ENCODE results near the gene HSP90AB1.
"Not testable (repeated sequence)": the region's sequence is repeated elsewhere in the genome, so short reads cannot be mapped to it uniquely, and the experiment has no call there.

Gene HSP90AB1

DNA sequence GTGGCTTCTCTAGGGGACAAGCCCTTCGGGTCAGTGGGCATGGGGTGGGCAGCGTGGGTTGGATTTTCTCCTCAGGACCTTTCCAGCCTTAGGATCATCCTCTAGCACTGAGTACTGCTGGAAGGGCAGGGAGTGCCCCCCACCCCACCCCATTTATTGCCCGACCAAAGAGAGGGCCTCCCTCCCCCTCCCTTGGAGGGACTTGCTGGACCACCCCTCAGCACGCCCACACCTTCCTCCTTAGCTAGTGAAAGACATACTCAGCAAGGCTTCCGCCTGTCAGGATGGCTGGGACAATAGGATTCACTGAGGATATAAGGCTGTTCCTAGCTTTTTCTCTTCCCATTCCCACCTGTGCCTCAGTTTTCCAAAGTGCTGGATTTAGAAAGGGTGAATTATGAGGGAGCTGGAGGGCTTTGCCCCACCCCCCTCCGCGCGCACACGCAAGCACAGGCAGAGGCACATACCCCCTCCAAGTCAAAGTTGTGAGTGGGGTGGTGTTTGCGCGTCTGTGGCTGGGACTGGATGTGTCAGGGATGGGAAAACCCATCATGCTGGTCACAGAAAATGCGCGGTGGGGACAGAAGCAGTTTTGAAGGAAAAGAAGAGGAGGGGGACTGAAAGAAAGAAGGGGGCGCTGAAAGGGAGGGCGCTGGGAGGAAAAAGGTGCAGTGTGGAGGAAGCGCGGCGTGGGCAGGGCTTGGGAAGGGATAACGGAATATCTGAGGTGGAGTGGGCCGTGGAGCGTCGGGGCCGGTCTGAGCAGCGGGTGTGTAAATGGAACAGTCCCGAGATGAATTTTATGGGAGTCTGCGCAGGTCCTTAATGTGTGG is 24.2 kb upstream of the HSP90AB1 start:
- DNase-seq (ENCODE audit: low read depth), result no peak

- DNase-seq (ENCODE audit: low read depth), result peak; percentile 29
Measured at GRCh38 chr6:44223319-44224028, 23.4 kb upstream of the HSP90AB1 start, which contains the start of gene SLC29A1. Gene SLC29A1 (plus strand): TSS chr6:44223595. CDS start chr6:44227314, 3,719 bp downstream.

DNA sequence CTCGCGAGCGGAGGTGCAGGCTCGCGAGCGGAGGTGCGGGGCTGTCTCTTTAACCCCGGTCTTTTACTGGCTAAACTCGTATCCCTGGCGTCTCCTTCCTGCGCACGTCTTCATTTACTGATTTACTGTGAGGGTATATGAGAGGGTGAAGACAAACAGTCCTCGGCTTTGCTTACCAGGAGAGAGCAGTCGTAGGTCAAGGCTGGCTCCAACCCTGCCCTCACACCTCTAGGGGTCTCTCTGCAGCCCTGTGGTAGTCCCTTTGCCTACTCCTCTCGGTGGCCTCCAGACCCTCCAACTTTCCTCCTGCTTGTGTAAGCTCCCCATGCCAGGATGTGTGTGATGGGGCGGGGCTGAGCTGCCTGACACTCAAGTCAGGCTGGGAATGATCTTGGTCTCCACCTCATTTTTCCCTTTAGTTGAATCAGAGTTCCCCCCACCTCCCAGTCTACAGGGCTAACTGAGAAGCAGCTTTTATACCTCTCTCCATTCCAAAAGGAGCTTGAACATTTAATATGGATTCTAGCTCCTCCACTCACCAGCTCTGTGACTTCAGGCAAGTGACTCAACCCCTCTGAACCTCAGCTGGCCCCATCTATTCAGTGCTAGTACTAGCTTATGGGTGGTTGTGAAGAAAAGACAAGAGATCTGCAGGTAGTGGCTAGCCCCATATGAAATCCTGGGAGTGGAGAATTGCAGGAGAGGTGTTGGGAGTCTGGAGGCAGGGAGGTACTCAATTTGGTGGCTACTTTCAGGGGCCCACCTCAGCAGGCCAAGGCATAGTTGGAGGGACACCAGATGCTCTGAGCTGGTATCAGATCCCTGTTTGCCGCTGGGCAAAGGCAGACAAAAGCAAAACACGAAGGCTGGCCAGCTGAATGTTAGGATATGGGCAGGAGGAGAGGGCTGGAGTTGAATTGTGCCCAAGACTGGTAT is 22.6 kb upstream of the HSP90AB1 start:
- DNase-seq (ENCODE audit: low read depth), result no peak

GRCh38 chr6:44224965-44225305 is 22.0 kb upstream of the HSP90AB1 start:
- no peak for DNase-seq (ENCODE audit: low read depth)

DNA sequence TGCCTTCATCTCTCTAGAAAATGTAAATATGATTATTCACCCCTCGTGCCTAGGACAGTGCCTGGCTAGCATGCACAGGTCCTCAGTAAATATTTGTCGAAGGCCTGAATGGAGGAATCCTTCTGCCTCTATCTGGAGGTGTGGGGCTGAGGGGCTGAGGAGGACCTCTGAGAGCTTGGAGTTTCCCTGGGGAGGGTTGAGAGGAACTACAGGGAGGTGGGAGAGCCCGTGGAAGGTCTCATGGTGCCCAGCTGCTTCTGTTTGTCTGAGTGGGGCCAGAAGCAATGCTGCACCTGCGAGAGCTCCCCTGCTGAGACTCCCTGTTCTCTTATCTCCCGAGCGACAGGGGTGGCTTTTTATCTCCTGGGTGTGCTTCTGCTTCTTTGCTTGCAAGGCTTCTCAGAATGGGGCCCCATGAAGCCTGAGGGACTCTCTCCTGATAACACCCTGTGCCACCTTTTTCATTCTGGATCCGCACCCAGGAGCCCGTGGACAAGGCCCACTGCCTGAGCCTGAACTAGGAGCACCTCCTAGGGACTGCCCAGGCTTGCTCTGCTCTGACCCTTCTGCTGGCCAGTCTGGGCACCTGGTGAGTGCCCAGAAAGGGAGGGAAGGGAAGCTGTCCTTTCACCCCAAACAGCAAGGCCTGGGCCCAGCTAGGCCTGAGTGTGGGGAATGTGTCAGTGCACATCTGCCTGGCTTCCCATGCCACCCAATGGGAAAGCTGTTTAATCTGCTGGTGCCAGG is 21.1 kb upstream of the HSP90AB1 start:
- DNase-seq (ENCODE audit: low read depth), result no peak

DNA sequence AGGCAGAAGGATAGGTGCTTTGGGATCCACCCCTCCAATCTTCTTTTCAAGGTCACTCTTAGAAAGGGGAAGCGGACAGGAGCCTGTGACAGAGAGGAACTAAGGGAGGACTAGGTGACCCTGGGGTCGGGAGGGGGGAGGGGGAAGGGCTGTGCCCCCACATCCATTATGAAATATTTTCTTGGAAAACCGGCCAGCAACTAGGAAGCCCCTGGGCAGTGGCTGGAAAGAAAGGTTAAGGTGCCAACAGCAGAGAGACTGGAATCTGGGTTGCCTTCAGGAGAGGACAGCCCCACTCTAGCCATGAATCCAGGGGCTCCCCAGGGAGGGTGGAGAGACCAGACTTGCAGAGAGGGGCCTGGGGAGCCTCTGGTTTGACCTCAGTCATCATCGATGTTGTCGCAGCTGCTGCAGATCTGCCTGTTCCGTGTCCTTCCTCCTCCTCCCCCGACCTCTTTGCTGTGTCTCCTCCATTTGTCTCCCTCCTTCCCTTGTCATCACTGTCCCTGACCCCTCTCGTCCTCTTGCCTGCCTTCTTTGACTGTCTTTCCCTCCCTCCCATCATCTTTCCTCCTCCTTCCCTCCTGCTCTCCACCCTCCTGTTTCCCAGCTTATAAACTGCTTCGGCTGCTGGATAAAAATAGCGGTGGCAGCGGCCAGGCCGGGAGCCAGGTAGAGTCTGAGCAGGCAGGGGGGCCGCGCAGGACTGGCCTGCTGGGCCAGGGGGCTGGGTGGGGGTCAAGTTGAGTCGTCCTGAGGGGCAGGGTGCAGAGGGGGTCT is 20.3 kb upstream of the HSP90AB1 start:
- no peak for DNase-seq (ENCODE audit: low read depth)

DNA sequence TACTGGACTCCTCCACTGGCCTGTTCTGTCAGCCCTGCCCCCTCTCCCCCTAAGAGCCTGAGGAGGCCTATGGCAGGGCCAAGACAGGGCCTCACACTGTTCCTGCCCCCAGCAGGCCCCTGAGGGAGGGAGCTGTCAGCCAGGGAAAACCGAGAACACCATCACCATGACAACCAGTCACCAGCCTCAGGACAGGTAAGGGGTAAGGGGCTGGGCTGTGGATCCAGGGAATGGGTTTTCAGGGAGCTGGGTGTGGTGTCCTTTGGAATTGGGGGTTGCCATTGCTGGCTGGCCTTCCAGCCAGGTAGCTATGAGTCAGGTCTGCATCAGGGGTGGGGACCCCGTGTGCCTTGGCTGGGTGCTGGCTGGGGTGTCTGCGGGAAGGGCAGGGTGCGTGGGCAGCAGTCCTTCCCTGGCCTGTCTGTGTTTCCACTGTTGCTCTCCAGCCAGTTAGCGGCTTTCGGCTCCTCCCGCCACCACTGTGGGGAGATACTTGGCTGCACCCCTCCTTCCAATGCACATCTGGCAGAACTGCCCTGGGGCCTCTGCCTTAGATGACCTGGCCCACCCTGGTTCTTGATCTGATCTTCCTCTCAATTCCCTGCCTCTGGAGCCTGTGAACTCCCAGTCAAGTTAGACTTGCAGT is 19.6 kb upstream of the HSP90AB1 start:
- no peak for DNase-seq (ENCODE audit: low read depth)

DNA sequence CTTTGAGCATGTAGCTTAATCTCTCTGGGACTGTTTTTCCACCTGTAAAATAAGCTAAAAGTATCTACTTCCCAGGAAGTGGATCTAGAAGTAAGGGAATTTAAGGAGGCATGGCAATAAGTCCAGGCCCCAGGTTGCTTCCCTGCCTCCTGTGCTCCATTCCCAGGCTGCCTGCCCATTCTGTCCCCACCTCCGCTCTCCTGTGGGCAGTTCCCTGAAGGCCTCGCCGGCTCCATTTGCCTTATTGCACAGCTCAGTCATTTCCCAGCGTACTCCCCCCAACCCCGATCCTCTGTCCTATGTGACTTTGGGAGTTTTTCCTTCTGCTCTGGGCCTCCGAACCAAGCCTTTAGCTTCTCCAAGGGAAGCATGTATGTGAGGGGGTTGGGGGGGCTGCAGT is 18.9 kb upstream of the HSP90AB1 start:
- DNase-seq (ENCODE audit: low read depth), result no peak

GRCh38 chr6:44228433-44228832 is 18.5 kb upstream of the HSP90AB1 start:
- DNase-seq (ENCODE audit: low read depth), result no peak

- DNase-seq (ENCODE audit: low read depth), result peak; percentile 37
Measured at GRCh38 chr6:44228836-44229235, 18.1 kb upstream of the HSP90AB1 start.

GRCh38 chr6:44229376-44230033 is 17.4 kb upstream of the HSP90AB1 start:
- peak; percentile 44 for DNase-seq (ENCODE audit: low read depth)

DNA sequence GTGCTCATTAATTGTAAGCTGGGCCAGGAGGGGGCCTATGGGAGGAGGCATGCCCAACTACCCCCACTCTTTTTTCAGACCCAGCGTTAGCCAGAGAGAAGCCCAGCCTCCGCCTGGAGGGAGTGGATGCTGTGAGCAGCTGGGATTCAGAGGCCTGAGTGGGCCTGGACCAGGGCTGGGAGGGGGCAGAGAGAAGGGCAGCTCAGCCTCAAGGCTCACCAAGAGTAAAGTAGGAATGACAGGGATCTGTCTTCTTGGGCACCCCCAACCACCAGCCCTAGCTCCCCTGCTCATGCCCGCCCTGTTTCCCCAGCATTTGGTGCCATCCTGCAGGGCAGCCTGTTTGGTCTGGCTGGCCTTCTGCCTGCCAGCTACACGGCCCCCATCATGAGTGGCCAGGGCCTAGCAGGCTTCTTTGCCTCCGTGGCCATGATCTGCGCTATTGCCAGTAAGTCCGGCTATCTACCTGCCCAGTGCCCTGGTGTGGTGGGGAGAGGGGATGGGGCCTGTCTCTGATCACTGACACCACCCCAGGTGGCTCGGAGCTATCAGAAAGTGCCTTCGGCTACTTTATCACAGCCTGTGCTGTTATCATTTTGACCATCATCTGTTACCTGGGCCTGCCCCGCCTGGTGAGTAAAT is 16.7 kb upstream of the HSP90AB1 start:
- DNase-seq (ENCODE audit: low read depth), result no peak

DNA sequence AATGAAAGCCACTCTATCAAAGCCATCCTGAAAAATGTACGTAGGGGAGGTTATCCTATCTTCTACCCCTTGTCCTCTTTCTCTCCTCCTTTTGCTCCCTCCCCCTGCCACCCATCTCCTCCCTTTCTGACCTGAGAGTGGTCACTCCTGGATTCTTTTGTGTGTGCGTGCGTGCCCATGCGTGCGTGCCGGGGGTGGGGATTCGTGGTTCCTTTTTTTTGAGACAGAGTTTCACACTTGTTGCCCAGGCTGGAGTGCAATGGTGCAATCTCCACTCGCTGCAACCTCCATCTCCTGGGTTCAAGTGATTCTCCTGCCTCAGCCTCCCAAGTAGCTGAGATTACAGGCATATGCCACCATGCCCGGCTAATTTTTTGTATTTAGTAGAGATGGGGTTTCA is 15.5 kb upstream of the HSP90AB1 start:
- not testable (repeated sequence) for DNase-seq (ENCODE audit: low read depth)

GRCh38 chr6:44232676-44233566 is 14.0 kb upstream of the HSP90AB1 start:
- no peak for DNase-seq (ENCODE audit: low read depth)

GRCh38 chr6:44233567-44234100 is 13.3 kb upstream of the HSP90AB1 start:
- no peak for DNase-seq (ENCODE audit: low read depth)

- peak; percentile 82 for DNase-seq (ENCODE audit: low read depth)
Measured at GRCh38 chr6:44234101-44235025, 12.5 kb upstream of the HSP90AB1 start.

DNA sequence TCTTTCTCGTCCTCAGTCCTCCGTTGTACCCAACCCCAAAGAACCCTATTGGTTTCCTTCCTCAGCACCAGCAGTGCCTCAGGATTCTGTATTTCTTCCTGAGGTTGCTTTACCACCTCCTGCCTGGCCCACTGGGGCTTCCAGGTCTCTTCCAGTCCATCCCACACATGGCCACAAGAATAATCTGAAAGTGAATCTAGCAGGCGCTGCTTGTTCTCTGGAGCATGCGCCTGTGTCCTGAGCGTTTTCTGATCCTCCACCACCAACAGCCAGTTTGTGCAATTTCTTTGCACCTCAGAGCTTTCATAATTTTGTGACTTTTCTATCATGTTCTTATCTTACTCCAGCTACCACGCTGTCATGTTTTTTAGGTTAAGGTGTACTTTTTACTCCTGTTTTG is 11.6 kb upstream of the HSP90AB1 start:
- DNase-seq (ENCODE audit: low read depth), result no peak

Measured in fibroblast of gingiva (primary cell).